NT2/D1 (cell line): ENCODE measurements around the gene ABCC6.

Experiments
- YY1 ChIP-seq: IDR thresholded peaks from 2 replicates; pipeline ENCODE4 v1.6.1; 2011; ENCODE audit not compliant: insufficient read length, insufficient read depth
- ZNF274 ChIP-seq: IDR thresholded peaks from 2 replicates; pipeline ENCODE4 v1.6.1; 2011; ENCODE audit warnings: mild to moderate bottlenecking, low read depth, low read length

DNA sequence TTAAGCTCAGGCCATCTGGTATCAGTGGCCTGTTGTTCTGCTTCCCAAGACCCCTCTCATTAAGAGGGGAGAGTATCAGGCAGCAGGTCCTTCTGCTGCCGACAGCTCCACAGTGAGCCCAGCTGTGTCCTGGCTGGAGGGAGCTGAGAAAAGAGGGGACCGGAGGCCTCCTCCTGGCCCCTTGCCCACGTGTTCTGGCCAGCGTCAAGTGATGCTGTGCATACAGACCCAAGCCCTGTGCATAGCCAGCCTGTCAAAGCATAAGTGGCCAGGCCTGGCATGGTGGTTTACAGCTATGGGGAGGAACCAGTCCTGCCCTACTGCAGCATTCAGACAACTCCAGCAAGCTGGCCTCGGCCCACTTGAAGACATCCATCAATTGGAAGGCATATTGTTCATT lies 48.0 kb downstream of the ABCC6 start:
- TF ChIP-seq YY1 = no peak
- TF ChIP-seq ZNF274 = no peak
